ENCODE measurements around the gene NIPAL4. TPM values are rescaled to one million over a fixed set of nuclear protein-coding genes. Genes with fewer than 3 reads are reported as not detected.

NIPAL4 gene
- polyA plus RNA-seq, 2 of the 4 experiments (the other 2 are of a cell fraction): 8.6 to 8.9 TPM

DNA sequence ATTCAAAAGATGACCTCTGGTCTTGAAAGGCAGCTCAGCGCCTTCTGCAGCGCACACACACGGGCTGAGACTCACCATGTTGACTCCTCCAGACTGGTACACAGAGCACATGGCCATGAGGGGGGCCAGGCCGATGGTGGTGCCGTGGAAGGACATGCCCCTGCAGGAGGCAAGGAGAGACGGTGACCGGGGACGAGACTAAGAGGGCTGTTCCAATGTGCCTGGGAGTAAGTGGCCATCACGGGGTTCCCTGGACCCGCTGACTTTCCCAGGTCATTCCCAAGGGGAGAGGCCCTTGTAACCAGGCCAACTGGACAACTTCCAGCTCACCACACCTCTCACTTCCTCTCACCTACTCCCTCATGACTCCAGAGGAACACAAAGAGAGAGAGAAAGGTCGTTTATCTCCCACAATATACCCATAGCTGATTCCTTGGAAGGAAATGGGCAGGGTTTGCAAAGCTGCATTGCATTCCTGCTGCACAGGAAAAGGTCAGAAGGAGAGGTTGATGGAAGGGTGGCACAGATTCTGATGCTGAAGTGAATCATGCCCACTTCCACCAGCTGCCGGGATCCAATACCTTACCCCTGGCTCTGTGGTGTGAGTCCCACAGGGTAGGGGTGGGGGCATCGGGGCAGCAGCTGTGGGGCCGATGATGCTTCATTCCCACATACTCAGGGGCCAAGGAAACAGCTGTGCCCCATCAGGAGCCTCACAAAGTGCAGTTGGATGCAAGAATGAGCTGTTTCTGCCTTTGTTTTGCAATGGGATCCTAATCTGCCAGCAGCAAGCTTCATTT, 47.2 kb downstream of the NIPAL4 start:
- POLR2A ChIA-PET: no interaction called here
- Histone ChIP-seq H3K9me3 (no peaks in the 10 kb centered on the region), H3K4me1 (peaks cover 14% of the 10 kb centered on the region), H3K4me3 (no peak overlapping the region), H3K27ac (no peak overlapping the region), H3K4me2 (no peak overlapping the region)
- CTCF ChIA-PET: interaction anchor here (0.9 to 1.8 kb wide), 3 partner anchors 179 to 236 kb away, joined by 3 to 6 read pairs (median 4); no protein-coding TSS in a partner anchor
- ATAC-seq: no peak
- WGBS (ENCODE audit: missing lambda C conversion rate): 72% methylated on average over 14 of the region's 14 CpGs
- no peak for DNase-seq (ENCODE audit: low read depth in 1 of 2, low spot score in 1 of 2)
- TF ChIP-seq CBX8 (IDR thresholded peaks at IDR 0.05) (no peak), TP53 (CRISPR knock-in tag; IDR thresholded peaks at IDR 0.05) (no peak), CHD4 (IDR thresholded peaks at IDR 0.05; ENCODE audit: borderline replicate concordance) (no peak), EP300 (IDR thresholded peaks at IDR 0.05) (no peak), ZC3H11A (IDR thresholded peaks at IDR 0.05) (no peak), PBX3 (IDR thresholded peaks at IDR 0.05) (no peak), MYC (IDR thresholded peaks at IDR 0.05; ENCODE audit: borderline replicate concordance, low read length) (no peak), RNF2 (IDR thresholded peaks at IDR 0.05; ENCODE audit: borderline replicate concordance, low read depth) (no peak), HOXB5 (CRISPR knock-in tag; IDR thresholded peaks at IDR 0.05) (no peak), E2F6 (IDR thresholded peaks at IDR 0.05; ENCODE audit: borderline replicate concordance, low read depth) (no peak), HOXB13 (CRISPR knock-in tag; IDR thresholded peaks at IDR 0.05; ENCODE audit: low read depth) (no peak), ZSCAN20 (CRISPR knock-in tag; IDR thresholded peaks at IDR 0.05) (no peak), CHD2 (IDR thresholded peaks at IDR 0.05; ENCODE audit: low read length, partially characterized antibody) (no peak), NPAS2 (CRISPR knock-in tag; IDR thresholded peaks at IDR 0.05; ENCODE audit: borderline replicate concordance) (no peak), SREBF2 (IDR thresholded peaks at IDR 0.05) (no peak)
- TF ChIP-seq, protein P1, sequence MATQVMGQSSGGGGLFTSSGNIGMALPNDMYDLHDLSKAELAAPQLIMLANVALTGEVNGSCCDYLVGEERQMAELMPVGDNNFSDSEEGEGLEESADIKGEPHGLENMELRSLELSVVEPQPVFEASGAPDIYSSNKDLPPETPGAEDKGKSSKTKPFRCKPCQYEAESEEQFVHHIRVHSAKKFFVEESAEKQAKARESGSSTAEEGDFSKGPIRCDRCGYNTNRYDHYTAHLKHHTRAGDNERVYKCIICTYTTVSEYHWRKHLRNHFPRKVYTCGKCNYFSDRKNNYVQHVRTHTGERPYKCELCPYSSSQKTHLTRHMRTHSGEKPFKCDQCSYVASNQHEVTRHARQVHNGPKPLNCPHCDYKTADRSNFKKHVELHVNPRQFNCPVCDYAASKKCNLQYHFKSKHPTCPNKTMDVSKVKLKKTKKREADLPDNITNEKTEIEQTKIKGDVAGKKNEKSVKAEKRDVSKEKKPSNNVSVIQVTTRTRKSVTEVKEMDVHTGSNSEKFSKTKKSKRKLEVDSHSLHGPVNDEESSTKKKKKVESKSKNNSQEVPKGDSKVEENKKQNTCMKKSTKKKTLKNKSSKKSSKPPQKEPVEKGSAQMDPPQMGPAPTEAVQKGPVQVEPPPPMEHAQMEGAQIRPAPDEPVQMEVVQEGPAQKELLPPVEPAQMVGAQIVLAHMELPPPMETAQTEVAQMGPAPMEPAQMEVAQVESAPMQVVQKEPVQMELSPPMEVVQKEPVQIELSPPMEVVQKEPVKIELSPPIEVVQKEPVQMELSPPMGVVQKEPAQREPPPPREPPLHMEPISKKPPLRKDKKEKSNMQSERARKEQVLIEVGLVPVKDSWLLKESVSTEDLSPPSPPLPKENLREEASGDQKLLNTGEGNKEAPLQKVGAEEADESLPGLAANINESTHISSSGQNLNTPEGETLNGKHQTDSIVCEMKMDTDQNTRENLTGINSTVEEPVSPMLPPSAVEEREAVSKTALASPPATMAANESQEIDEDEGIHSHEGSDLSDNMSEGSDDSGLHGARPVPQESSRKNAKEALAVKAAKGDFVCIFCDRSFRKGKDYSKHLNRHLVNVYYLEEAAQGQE (IDR thresholded peaks at IDR 0.05): no peak
- no peak for FAIRE-seq

GRCh38 chr5:157509093-157509492, 49.1 kb downstream of the NIPAL4 start:
- DNase-seq (ENCODE audit: low read depth in 1 of 2, low spot score in 1 of 2) (no peak), FAIRE-seq (no peak), ATAC-seq (no peak)
- ChIA-PET CTCF (interaction anchor here (1.0 to 1.4 kb wide), 2 partner anchors 180 to 234 kb away, joined by 3 to 4 read pairs; partner anchors contain the start of gene LSM11), POLR2A (no interaction called here)
- Histone ChIP-seq H3K4me2 (no peak overlapping the region), H3K4me1 (peaks cover 22% of the 10 kb centered on the region), H3K27ac (no peak overlapping the region), H3K9me3 (no peaks in the 10 kb centered on the region), H3K4me3 (no peak overlapping the region)
- 94% methylated on average over 9 of the region's 9 CpGs for WGBS (ENCODE audit: missing lambda C conversion rate)
- TF ChIP-seq EHF (CRISPR knock-in tag; IDR thresholded peaks at IDR 0.05) (no peak), PHF8 (IDR thresholded peaks at IDR 0.05; ENCODE audit: borderline replicate concordance, low read depth) (no peak), CEBPB (IDR thresholded peaks at IDR 0.05) (no peak), HEYL (CRISPR knock-in tag; IDR thresholded peaks at IDR 0.05) (no peak), ZSCAN20 (CRISPR knock-in tag; IDR thresholded peaks at IDR 0.05) (no peak), JUNB (IDR thresholded peaks at IDR 0.05) (no peak), NR3C1 (IDR thresholded peaks at IDR 0.05) (no peak), FOXS1 (CRISPR knock-in tag; IDR thresholded peaks at IDR 0.05) (no peak), FOSB (CRISPR knock-in tag; IDR thresholded peaks at IDR 0.05) (no peak), MAFK (IDR thresholded peaks at IDR 0.05; ENCODE audit: partially characterized antibody) (no peak), BHLHE40 (IDR thresholded peaks at IDR 0.05; ENCODE audit: low read depth, low read length) (no peak), KDM5A (IDR thresholded peaks at IDR 0.05) (no peak)
- TF ChIP-seq, protein P2, sequence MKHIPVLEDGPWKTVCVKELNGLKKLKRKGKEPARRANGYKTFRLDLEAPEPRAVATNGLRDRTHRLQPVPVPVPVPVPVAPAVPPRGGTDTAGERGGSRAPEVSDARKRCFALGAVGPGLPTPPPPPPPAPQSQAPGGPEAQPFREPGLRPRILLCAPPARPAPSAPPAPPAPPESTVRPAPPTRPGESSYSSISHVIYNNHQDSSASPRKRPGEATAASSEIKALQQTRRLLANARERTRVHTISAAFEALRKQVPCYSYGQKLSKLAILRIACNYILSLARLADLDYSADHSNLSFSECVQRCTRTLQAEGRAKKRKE (CRISPR knock-in tag; IDR thresholded peaks at IDR 0.05; ENCODE audit: low read depth): no peak
- TF ChIP-seq, protein P3, sequence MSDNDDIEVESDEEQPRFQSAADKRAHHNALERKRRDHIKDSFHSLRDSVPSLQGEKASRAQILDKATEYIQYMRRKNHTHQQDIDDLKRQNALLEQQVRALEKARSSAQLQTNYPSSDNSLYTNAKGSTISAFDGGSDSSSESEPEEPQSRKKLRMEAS (IDR thresholded peaks at IDR 0.05): no peak

All from A549 (cell line).